Measurements from ENCODE around the gene DAO. TPM values are rescaled to one million over a fixed set of nuclear protein-coding genes. Genes with fewer than 3 reads are reported as not detected.

DAO gene
- polyA plus RNA-seq, 1 donor from 2014 or later, result not detected

DNA sequence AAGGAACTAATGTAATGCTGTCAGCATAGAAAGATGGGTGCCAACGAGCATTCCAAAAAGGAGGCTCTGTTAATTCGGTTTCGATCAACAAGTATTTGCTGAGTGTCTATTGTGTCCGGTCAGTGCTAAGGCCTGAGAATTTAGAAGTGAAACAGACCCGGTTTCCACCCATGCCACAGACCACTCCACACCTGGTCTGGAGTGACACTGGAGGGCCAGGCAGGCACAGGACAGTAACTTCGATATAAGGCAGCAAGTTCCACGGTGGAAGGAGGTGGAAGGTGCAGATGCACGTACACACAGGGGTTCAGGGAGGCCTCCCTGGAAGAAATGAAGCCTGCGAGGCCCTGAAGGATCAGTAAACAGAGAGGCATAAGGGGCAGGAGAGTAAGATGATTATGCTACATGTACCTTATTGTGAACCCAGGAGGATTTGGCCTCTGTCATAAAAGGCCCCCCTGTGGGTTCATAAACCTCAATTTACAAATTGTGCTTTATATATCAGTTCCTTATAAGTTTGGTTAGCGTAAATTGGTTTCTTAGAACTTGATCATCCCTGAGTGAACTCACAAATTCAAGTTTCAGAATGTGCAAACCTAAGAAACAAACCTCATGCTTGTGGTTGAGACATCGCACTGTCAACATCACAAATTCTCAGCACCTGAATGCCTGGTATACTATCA is 48.4 kb upstream of the DAO start (continued):
- TF ChIP-seq, protein P1, sequence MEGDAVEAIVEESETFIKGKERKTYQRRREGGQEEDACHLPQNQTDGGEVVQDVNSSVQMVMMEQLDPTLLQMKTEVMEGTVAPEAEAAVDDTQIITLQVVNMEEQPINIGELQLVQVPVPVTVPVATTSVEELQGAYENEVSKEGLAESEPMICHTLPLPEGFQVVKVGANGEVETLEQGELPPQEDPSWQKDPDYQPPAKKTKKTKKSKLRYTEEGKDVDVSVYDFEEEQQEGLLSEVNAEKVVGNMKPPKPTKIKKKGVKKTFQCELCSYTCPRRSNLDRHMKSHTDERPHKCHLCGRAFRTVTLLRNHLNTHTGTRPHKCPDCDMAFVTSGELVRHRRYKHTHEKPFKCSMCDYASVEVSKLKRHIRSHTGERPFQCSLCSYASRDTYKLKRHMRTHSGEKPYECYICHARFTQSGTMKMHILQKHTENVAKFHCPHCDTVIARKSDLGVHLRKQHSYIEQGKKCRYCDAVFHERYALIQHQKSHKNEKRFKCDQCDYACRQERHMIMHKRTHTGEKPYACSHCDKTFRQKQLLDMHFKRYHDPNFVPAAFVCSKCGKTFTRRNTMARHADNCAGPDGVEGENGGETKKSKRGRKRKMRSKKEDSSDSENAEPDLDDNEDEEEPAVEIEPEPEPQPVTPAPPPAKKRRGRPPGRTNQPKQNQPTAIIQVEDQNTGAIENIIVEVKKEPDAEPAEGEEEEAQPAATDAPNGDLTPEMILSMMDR (IDR thresholded peaks at IDR 0.05; ENCODE audit: poor library complexity, severe bottlenecking), result no peak
- no peak for TF ChIP-seq EP300 (conservative IDR thresholded peaks at IDR 0.05; ENCODE audit: poor library complexity, severe bottlenecking)
- no peak for TF ChIP-seq EZH2 (IDR thresholded peaks at IDR 0.05; ENCODE audit: borderline replicate concordance, insufficient read depth, low read length, poor library complexity, severe bottlenecking)

DNA sequence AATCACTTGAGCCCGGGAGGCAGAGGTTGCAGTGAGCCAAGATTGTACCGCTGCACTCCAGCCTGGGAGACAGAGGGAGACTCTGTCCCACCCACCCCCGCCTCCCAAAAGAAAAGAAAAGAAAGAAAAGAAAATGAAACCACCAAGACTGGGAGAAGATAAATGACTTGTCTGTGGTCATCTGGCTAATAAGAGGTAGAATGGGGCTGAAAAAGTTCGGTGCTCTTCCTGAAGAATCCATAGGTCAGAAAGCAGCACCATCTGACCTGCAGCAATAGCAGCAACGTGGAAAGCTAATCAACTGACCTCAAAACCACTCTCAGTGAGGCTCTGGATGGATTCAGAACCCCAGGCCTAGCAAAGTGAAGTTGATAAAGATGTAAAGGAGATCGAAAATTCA is 47.7 kb upstream of the DAO start:
- TF ChIP-seq, protein P2, sequence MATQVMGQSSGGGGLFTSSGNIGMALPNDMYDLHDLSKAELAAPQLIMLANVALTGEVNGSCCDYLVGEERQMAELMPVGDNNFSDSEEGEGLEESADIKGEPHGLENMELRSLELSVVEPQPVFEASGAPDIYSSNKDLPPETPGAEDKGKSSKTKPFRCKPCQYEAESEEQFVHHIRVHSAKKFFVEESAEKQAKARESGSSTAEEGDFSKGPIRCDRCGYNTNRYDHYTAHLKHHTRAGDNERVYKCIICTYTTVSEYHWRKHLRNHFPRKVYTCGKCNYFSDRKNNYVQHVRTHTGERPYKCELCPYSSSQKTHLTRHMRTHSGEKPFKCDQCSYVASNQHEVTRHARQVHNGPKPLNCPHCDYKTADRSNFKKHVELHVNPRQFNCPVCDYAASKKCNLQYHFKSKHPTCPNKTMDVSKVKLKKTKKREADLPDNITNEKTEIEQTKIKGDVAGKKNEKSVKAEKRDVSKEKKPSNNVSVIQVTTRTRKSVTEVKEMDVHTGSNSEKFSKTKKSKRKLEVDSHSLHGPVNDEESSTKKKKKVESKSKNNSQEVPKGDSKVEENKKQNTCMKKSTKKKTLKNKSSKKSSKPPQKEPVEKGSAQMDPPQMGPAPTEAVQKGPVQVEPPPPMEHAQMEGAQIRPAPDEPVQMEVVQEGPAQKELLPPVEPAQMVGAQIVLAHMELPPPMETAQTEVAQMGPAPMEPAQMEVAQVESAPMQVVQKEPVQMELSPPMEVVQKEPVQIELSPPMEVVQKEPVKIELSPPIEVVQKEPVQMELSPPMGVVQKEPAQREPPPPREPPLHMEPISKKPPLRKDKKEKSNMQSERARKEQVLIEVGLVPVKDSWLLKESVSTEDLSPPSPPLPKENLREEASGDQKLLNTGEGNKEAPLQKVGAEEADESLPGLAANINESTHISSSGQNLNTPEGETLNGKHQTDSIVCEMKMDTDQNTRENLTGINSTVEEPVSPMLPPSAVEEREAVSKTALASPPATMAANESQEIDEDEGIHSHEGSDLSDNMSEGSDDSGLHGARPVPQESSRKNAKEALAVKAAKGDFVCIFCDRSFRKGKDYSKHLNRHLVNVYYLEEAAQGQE (IDR thresholded peaks at IDR 0.05; ENCODE audit: borderline replicate concordance), result no peak
- TF ChIP-seq EP300 (conservative IDR thresholded peaks at IDR 0.05; ENCODE audit: poor library complexity, severe bottlenecking) (no peak), MXI1 (conservative IDR thresholded peaks at IDR 0.05; ENCODE audit: poor library complexity, severe bottlenecking) (no peak), POLR2AphosphoS5 (IDR thresholded peaks at IDR 0.05) (no peak), RAD21 (conservative IDR thresholded peaks at IDR 0.05) (no peak), EZH2 (IDR thresholded peaks at IDR 0.05; ENCODE audit: borderline replicate concordance, insufficient read depth, low read length, poor library complexity, severe bottlenecking) (no peak), TAF1 (IDR thresholded peaks at IDR 0.05; ENCODE audit: low read depth) (no peak)
- TF ChIP-seq, protein P1 (IDR thresholded peaks at IDR 0.05; ENCODE audit: poor library complexity, severe bottlenecking), result no peak
- H3K4me3 ChIP-seq (ENCODE audit: low read length), result no peak overlapping the region
- H3K9ac ChIP-seq (ENCODE audit: low read length), result no peak overlapping the region
- H4K20me1 ChIP-seq (ENCODE audit: insufficient read depth), result no peaks in the 10 kb centered on the region
- H2AFZ ChIP-seq (ENCODE audit: low read depth, low read length), result no peak overlapping the region
- H3K27me3 ChIP-seq (ENCODE audit: insufficient read depth, low read depth, low read length), result no peaks in the 10 kb centered on the region
- no peaks in the 10 kb centered on the region for H3K9me3 ChIP-seq (ENCODE audit: low read length)
- peaks cover 3% of the 10 kb centered on the region for H3K79me2 ChIP-seq (replicated peaks; ENCODE audit: insufficient read depth, low read length)
- no peaks in the 10 kb centered on the region for H3K9me2 ChIP-seq (ENCODE audit: insufficient read depth, low read length)
- no peaks in the 10 kb centered on the region for H3F3A ChIP-seq (ENCODE audit: insufficient read depth, low read length, poor library complexity, severe bottlenecking)
- no peak overlapping the region for H3K27ac ChIP-seq (ENCODE audit: low read length)
- no peak overlapping the region for H3K4me2 ChIP-seq (ENCODE audit: low read length)
- H3K36me3 ChIP-seq (ENCODE audit: insufficient read depth, low read length), result no peaks in the 10 kb centered on the region

Measured in neural cell (in vitro differentiated cells).